HG03135 (cell line): ENCODE results near the gene YOD1.

ENCODE experiments used
- ATAC-seq: cut with Tn5 transposase; IDR thresholded peaks from one replicate; pipeline ENCODE4 v1.9.1; 2021; ENCODE audit warnings: mild to moderate bottlenecking, moderate library complexity; ENCODE audit not compliant: unreplicated experiment

The YOD1 gene

DNA sequence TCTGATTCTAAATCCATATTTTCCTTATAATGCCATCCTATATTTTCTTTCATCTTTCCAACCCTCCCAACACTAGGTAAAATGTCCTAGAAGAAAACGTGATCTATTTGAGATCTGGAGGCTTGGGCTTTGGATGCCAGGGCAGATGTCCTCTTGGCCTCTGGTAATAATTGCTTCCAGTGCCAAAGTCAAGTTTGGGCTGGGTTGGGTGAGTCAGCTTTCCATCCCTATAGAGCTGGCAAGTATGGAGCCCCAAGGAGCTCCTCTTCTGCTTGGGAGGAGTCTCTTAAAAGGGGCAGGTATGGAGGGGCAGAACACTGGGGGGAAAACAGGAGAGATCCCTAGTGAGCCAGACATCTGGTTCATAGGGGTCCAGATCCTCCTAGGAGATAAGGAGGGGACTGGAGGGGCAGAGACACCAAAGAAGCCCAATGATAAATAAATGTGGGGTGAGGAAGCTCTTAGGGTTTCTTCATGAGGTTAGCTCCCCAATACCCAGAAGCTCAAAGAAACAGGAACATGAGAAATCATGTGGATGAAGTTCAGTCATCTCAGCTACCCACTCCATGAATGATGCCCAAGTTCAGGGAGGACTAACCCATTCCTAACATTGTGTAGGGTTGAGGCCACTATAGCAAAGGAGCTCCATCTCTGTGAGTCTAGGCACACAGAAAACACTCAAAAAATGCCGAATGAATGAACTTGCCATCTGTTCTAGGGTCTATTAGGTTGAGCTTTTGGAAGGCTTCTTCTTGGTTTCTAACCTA, 21.9 kb downstream of the YOD1 start:
- no peak for ATAC-seq

DNA sequence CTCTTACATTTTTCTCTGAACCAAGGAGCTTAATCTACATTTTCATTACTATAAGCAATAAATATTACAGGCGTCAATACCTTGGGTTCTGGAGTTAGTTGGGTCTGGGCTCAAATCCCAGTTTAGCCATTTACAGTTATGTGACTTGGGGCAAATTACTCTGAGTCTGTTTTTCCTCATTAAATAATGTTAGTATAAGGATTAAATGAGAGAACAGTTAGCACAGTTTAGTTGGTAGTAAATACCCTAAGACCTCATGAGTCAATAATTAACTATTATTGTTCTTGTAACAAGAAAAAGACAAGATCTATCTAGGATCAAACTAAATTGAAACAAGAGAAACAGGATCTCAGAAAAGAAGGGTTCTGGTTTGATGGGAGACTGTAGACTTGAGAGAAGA, 23.1 kb downstream of the YOD1 start:
- ATAC-seq = no peak

DNA sequence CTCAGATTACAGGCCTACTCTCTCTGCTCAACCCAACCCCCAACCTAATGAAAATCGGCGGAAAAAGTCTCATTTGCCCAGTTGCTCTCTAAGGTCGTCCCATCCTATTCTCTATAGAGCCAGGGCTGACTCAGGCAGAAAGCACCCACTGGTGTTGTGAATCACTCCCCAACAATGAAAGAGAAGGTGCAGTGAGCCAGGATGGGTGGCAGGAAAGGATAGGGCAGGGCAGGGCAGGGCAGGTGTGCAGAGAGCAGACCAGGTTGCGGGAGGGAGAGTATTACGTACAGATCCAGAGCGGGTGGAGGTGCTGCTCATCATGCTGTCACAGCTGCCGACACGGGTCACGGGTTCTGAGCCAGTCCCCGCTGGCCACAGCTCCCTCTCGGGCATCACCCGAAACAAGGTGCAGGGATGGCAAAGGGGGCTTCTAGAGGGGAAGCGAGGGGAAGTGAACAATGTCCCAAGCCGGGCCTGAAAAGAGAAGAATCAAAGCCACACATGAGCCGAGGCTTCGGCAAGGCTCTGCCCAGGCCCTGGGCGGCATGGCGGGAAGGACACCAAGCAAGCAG, 23.7 kb downstream of the YOD1 start:
- ATAC-seq = no peak

DNA sequence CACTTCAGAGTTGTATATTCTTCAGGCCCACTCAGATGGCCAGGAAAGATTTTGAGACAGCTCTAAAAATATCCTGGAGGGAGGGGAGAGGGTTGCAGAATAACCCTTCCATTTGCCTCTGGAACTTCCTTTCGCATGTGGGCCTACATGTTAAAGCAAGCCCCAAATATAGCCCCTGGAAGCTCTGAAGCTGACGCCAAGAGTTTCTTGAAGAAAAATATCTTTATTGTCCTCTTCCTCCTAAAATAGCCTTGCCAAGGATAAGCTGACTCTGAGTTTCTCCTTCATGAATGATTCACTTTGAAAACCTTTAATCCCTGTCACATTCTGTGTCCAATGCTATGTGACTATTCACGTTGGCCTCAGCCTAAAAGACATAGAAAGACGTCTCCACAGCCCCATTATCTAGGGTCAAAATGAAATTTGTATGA, 24.9 kb downstream of the YOD1 start:
- no peak for ATAC-seq

DNA sequence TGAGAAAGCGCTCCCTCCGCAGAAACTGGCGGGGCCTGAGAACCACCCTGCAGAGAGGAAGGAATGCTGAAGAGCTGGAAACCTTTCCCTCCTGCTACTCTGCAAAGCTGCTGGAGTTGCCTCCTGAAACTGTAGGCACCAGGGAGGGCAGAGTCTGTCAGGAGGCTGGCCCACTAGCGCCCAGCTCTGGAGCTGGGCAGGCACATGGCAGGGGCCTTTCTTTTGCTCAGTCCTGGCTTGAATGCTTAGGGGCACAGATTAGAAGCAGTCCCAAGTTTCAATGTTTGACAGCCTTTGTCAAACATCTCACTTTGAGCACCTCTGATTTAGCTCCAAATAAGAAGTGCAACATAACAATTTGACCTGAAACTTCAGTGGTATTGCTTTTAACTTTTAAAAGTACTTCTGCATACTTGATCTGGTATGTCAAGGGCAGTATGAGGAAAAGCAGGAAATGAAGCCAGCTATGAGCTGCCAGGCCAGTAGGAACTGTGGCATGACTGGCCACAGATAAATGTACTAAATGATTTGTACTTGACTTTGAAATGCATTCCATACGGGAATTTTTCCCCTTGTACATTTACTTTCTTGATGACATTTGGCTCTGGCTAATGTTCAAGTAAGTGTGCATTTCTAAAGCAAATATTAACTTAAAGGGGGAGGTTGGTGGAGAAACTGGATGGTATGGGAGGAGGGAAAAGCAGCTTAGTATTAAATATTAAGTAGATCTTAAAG, 25.7 kb downstream of the YOD1 start:
- ATAC-seq = no peak

DNA sequence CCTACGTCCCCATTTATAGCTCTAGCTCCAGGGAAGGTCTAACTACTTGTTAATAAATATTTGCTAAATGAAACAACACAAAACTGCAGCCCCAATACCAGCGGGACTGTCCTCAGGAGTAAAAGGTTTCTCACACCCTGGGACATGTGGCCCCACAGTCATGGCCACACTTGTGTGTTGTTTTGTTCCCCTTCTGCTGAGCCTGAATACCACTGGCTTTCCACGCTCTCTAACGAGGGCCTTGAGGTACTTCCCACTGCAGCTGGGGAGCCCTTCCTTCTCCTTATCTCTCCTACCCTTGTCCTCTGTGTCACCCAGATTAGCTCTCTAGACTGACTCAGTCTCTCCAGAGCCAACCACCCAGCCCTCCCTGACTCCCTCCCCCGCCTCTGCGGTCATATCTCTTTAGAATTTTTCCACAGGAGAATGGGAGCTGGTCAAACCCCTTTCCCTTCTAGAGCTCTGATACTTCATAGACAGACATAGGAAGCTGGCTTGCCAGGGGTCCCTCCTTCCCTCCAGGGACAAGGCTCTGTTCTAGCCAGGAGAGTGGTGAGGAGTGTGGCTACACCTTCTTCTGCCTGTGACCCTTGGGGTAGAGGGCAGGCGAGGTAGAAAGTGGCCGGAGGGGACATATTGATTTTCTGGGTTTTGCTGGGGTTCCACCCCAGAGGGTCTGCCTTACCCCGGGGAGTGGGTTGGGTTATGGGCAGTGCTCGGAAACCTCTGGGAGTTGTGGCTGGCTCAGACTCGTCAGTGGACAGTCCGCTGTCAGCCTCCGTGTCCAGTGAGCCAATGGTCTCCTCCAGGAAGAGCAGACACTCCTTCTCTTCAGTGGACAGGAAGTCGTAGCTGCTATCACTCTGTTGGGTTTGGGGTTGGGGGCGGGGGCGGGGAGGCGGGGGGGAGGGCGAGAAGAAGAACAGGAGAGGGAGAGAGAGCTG, 26.5 kb downstream of the YOD1 start:
- no peak for ATAC-seq

DNA sequence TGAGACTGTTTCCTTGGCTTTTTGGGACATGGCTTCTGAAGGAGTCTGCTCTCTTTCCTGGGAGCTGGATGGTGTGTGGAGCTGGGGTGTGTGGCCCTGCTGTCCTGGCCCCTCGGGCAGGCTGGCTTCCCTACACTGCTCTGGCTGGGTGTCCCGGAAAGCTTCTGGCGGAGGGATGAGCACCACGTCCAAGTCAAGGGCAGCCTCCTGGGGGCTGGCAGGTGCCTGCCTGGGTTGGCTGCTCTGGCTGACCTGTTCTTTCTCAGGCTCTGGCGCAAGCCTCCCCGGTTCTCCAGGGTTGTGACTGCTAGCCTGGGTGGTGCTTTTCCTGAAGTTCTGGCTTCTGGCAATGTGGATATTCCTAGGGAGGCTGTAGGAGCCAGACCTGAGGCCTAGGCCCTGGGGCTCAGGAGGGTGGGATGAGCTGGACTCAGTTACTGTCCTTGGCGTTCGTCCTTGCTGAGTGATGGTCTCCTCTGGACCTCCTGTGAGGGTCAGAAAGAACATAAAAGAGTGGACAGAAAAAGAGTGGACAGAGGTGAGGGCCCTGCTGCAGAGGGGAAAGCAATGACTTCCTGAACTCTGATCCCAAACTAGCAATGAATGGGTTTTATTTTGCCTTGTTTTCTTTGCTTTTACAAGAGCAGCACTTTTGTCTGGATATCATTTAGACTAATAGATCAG, 27.9 kb downstream of the YOD1 start:
- ATAC-seq = no peak

DNA sequence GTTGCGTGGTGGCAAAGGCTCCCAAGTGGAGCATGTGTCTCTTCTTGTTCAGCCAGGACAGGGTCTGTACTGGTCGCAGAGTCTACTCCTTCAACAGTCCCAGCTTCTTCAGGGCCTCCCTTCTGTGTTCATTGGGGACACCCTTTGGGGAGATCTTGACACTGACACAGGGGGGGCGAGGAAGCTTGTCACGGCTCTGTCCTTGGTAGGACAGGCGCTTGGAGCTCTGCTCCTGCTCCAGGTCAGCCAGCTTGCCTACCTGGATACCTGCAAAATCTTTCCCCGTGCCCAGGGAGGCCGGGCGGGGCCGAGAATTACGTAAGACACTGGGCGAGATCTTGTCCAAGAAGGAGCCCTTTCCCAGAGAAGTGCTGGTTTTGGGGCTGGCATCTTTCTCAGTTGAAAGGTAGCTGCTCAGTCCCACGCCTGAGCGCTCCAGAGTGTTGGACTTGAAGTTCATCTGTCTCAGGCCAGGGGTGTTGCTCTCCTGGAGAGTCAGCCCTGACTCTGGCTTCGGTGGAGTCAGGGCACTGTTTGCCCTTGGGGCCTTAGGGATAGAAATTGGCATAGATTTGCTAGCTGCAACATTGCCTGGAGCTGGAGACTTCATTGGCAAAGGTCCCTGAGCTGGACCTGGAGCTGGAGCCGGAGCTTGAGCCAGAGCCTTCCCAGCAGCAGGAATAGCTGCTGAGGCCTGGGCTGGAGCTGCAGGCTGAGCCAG, 29.0 kb downstream of the YOD1 start:
- no peak for ATAC-seq

DNA sequence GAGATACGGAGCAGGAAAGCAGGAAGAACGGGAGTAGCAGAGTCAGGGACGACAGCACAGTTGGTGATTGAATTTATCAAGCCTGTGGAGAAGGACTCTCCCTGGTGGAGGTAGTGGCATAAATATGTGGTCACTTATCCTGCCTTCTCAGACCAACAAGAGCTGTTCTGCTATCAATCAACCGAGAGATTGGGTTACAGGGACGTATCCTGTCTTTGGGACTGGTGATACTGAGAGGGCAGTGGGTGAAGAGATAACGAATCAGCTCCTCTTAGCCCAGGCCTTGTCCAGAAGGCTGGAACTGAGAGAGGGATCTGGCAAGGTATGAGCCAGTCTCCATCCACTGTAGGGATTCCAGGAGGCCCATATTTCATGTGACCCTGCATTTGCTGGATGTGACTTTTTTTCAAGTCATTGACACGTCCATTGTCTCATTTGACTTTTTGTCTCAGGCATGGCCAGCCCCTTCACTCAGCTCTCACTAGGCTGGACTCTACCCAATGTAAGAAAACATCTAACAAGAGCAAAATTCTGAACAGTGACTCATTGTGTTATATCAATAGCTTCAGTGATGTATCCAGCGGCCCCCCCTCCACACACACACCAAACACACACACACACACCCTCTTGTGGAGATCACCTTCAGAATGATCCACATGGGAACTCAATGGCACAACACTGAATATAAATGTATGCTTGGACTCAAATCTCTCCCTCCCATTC, 29.7 kb downstream of the YOD1 start:
- no peak for ATAC-seq

DNA sequence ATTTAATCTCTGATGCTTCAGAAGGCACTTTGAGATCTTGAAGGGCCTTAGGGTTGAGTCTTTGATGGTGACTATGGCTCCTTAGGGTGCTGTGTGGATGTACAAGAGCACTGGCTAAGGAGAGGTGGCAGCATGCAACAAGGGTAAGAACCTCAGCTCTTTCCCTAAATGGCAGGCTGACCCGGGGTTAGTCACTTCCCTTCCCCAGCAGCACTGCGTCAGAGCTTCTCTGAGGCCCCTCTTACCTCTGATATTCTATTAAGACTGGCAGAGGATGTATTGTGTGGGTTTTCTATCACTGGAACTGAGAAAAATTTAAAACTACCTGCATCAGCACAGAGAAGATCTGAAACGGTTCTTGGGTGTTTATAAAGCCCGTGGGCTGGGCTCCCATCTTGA, 30.3 kb downstream of the YOD1 start:
- ATAC-seq = no peak

DNA sequence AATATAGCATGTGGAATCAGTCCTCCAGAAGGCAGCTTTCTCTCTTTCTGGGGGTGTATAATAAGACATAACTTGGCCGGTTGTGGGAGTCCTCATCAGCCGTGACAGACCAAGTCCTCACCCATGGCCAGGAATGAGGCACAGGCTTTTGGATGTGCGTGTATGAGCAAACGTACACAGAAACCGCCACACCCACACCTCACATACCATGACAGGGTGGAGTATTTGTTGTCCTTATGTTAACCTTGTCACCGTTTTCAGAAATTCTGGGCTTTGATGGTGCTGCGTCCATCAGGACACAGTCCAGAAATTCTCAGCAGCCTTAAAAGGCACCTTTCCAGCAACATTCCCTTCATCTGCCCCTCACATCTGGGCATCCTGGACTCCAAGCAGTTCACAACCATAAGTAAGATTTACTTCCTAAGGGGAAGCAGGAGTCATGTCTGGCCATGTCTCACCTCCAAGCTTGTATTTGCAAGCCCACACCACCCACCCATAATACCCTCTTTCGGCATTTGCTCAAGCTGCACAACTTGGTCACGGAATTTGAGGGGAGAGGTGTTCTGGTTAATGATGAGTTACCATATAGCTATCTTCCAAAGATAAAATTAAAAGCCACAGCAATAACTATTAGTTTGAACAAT, 30.8 kb downstream of the YOD1 start:
- no peak for ATAC-seq

DNA sequence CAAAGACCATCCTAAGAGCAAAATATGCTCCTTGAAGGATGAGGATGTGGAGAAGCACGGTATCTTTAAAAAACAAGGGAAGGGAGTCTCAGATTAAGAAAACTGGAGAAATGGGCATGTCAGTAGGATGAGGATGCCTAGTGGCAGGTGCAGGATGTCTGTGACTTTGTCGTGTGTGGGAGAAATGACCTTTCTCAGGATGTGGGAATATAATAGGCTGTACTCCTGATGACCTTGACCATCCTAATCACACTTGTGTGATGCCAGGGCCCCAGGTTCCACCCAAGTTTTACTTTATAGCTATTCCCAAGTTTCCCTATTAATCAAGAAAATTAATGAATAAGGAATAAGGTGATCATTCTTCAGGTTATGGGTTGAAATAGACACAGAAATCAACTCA, 31.3 kb downstream of the YOD1 start:
- no peak for ATAC-seq

DNA sequence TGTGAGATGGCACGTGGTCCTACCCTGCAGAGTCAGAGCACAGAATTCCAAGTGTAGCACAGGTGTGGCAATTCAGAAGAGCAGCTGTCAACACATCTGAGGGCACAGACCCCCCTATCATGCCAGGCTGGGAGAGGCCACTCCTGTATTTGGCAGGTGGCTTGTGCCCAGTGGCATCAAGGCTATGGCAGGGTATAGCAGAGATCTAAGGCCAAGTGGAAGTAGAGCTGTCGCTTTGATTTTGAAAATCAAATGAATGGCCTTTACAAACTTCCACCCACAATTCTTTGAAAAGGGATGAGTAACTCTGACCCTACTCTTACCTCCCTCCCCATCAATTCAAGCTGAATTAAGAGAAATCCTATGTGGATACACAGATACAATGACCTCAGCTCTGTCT, 31.8 kb downstream of the YOD1 start:
- ATAC-seq = no peak

DNA sequence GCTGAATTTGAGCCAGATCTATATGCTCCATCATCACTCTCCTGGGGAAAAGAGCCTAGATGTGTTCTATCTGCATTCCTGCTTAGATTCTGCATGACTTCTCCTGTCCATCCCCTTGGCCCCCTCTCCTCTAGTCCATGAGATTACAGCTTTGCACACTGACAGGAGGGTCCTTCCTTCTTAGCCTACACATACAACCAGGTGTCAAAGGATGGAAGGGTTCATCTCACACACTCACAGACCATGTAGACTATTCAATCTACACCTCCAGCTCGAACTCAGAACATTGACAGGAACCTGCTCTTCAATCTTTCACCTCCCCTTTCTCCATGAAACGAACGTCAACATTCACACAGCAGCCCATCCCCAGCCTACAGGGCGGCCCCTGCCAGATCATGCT, 32.3 kb downstream of the YOD1 start:
- ATAC-seq = no peak

DNA sequence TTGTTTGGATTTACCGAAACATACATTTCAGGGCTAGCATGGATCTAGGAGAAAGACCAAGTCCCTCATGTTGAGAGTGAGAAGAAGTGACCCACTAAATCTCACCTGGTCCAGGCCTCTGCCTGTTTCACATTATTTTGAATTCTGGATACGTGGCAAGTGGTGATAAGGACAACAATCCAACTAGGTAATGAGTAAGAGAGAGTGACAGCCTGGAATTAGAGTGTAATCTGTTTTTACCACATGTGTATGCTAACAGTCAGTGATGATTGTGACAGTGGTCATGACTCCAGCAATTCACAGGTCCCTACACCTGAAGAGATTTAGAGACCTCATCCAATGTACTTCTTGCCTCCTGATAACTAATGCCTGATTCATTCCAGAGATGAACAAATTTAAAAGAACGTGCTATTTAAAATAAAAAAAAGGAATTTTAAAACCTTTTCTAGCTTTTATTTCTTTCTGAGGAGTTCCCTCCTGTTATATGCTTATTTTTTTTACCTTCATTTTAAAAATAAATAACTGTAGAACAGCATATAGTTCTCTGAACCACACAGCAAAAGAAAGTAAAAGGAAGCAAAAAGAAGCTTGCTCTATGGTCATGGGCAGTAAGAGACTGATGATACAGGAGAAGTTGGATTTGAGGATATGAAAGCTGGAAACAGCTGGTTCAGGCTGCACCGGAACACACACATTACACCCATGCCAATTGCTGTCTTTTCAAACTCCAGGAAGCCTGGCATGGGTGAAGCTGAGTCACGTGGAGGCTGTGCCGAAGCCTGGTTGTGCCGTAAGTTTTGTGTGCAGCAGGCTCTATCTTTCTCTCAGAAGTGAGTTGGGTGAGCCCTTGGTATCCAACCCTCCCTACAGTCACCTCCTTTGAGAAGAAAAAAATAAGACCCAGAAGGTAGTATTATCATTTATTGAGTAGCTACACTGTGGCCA, 33.1 kb downstream of the YOD1 start:
- ATAC-seq = no peak

DNA sequence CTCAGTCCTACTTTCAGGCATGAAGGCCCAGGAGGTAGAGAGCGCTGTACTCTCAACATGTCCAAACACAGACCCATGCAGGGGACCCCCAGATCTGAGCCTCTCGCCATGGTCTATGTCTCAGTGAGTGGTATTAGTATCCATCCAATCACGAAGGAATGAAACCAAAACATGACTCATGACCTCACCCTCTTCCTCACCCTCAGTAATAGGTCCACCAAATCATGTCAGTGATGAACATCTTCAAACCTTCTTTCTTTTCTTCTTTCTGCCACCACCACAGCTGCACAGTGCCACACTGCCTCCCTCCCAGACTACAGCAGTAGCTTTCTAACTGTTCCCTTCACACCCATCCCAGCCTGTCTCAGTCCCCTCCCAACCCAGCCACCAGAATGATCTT, 35.2 kb downstream of the YOD1 start:
- no peak for ATAC-seq

DNA sequence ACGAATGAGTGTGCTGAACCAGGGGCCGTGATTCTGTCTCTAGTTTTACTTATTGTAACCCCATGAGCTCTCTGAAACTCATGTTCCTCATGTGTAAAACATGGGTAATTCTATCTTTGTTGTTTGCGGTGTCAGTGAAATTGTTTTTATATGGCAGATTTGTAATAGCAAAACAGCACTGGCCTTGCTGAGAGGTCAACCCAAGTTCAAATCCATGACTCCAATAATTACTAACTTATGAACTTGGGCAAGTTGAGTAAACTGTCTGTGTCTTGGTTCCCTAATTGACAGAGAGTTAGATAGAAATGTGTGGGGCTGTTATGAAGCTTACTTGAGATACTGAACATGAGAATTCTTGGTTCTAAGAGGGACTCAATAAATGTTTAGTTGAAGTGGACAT, 36.3 kb downstream of the YOD1 start:
- ATAC-seq = no peak
